Spleen (tissue), 7 donors: ENCODE measurements around the gene DCP2.

Source experiments
- POLR2A ChIP-seq, 3 donors: fragments of 450-650 bp; IDR thresholded peaks; one replicate each; pipeline ENCODE4 v1.5.1; 2017; ENCODE audit warnings: antibody characterized with exemption in 3 of 3, mild to moderate bottlenecking in 1 of 3
- TF ChIP-seq, protein P1 (sequence below), 11 experiments: fragments of 200-600 bp in 7 of 11; fragments of 450-650 bp in 4 of 11; sonication (generic) in 4 of 11; IDR thresholded peaks in 8 of 11; conservative IDR thresholded peaks in 3 of 11; 1 replicate in 7 of 11; 2 replicates in 4 of 11; pipeline versions ENCODE4 v1.4.0 to v1.8.0; 2016 to 2021; ENCODE audit warnings: antibody characterized with exemption in 11 of 11, inconsistent platforms in 4 of 11, mild to moderate bottlenecking in 1 of 11
- donor health status: DM: no; HTN: no; CAD: no; lungs with moderate emphysema.
- donor health status: DM: no; HTN: no; CAD: no.
- donor health status: DM: no; HTN: no; CAD: no.

DNA sequence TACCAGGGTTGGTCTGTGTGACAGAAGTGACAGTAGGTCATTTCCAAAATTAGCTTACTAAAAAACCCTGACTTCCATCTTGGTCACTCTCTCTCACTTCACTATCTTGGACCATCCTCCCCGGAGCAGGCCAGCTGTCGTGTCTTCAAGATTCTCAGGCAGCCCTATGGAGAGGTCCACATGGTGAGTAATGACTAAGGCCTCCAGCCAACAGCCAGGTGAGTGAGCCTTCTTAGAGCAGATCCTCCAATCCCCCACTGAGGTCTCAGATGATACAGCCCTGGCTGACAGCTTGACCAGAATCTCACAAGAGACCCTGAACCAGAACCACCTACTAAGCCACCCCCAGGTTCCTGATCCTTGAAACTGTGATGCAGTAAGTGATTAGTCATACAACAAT lies 92.0 kb downstream of the DCP2 start:
- TF ChIP-seq, protein P1, sequence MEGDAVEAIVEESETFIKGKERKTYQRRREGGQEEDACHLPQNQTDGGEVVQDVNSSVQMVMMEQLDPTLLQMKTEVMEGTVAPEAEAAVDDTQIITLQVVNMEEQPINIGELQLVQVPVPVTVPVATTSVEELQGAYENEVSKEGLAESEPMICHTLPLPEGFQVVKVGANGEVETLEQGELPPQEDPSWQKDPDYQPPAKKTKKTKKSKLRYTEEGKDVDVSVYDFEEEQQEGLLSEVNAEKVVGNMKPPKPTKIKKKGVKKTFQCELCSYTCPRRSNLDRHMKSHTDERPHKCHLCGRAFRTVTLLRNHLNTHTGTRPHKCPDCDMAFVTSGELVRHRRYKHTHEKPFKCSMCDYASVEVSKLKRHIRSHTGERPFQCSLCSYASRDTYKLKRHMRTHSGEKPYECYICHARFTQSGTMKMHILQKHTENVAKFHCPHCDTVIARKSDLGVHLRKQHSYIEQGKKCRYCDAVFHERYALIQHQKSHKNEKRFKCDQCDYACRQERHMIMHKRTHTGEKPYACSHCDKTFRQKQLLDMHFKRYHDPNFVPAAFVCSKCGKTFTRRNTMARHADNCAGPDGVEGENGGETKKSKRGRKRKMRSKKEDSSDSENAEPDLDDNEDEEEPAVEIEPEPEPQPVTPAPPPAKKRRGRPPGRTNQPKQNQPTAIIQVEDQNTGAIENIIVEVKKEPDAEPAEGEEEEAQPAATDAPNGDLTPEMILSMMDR (IDR thresholded peaks at IDR 0.05 in 8 of 11, conservative IDR thresholded peaks at IDR 0.05 in 3 of 11), result no peak
- TF ChIP-seq POLR2A (IDR thresholded peaks at IDR 0.05), result no peak
